GM12878 (cell line): Measurements from ENCODE around the gene ADAMTS2. TPM values are rescaled to one million over a fixed set of nuclear protein-coding genes. Genes with fewer than 3 reads are reported as not detected.

Source experiments
- ATAC-seq: fragments of 200-7000 bp; cut with Tn5 transposase; 3 replicates; pipeline ENCODE4 v1.9.1; 2020; ENCODE audit warnings: mild to moderate bottlenecking, moderate library complexity
- BruUV-seq: library from RNA; stranded (reverse); fragments of 400-500 nt; replicated peaks from 2 replicates; lab custom pipeline; 2021; lab: Mats Ljungman, UMichigan
- CTCF ChIA-PET: fragments of 300-600 bp; sonication (Branson Sonifier 250); formaldehyde crosslinking; extraction: SDS; loops from one replicate; lab custom pipeline; 2021; ENCODE audit warnings: inconsistent platforms; lab: Yijun Ruan, JAX
- POLR2A ChIA-PET: fragments of 350-600 bp; formaldehyde crosslinking; extraction: SDS; loops from one replicate; lab custom pipeline; 2021; ENCODE audit warnings: inconsistent platforms; lab: Charles Lee
- RAD21 ChIA-PET: fragments of 300-600 bp; sonication (Branson Sonifier 250); formaldehyde crosslinking; loops from one replicate; lab custom pipeline; 2023; ENCODE audit warnings: antibody characterized with exemption; ENCODE audit not compliant: unreplicated experiment; lab: Charles Lee
- SMC1A ChIA-PET: fragments of 300-600 bp; sonication (Branson Sonifier 250); formaldehyde crosslinking; loops from one replicate; lab custom pipeline; 2023; ENCODE audit not compliant: unreplicated experiment, uncharacterized antibody; lab: Charles Lee
- DNase-seq: peaks from one replicate; pipeline ENCODE4 v3.0.0-alpha.2; 2011; ENCODE audit warnings: low read depth, low spot score
- FAIRE-seq: peaks from 3 replicates; lab custom pipeline; 2011; peaks lifted over from hg19 to GRCh38; lab: Jason Lieb, UNC
- H2AFZ ChIP-seq: 2 replicates; pipeline ENCODE4 v1.6.0; 2011; ENCODE audit warnings: low read depth, low read length, control low read depth; ENCODE audit not compliant: control insufficient read depth
- H3K27ac ChIP-seq: 2 replicates; pipeline ENCODE4 v1.5.1; 2011; ENCODE audit warnings: control low read depth; ENCODE audit not compliant: control insufficient read depth, insufficient read depth
- H3K27me3 ChIP-seq, 2 experiments: replicated peaks in 1 of 2; 2 replicates each; pipeline versions ENCODE4 v1.6.0 to v1.6.1; 2011; ENCODE audit warnings: low read length in 1 of 2; ENCODE audit not compliant: control insufficient read depth in 2 of 2, insufficient read depth in 2 of 2
- H3K36me3 ChIP-seq, 2 experiments: 2 replicates each; pipeline ENCODE4 v1.5.1; 2011; ENCODE audit warnings: low read length in 1 of 2; ENCODE audit not compliant: control insufficient read depth in 2 of 2, insufficient read depth in 2 of 2
- H3K4me1 ChIP-seq: 2 replicates; pipeline ENCODE4 v1.6.1; 2011; ENCODE audit warnings: mild to moderate bottlenecking, low read length, moderate library complexity, mixed read lengths; ENCODE audit not compliant: control insufficient read depth, insufficient read depth
- H3K4me2 ChIP-seq: 2 replicates; pipeline ENCODE4 v1.6.0; 2011; ENCODE audit warnings: control low read depth; ENCODE audit not compliant: control insufficient read depth, insufficient read depth
- H3K4me3 ChIP-seq: fragments of 200-600 bp; sonication (generic); 2 replicates; pipeline ENCODE4 v1.5.1; 2016
- H3K79me2 ChIP-seq: 2 replicates; pipeline ENCODE4 v1.6.0; 2011; ENCODE audit warnings: low read length; ENCODE audit not compliant: control insufficient read depth, insufficient read depth
- H3K9ac ChIP-seq: 2 replicates; pipeline ENCODE4 v1.8.0; 2011; ENCODE audit warnings: low read length, control low read depth, mixed read lengths; ENCODE audit not compliant: control insufficient read depth, insufficient read depth
- H3K9me3 ChIP-seq: replicated peaks from 3 replicates; pipeline ENCODE4 v1.5.1; 2011; ENCODE audit warnings: mild to moderate bottlenecking, low read length; ENCODE audit not compliant: control insufficient read depth, insufficient read depth
- H4K20me1 ChIP-seq: 2 replicates; pipeline ENCODE4 v1.6.0; 2011; ENCODE audit not compliant: control insufficient read depth, insufficient read depth
- CBX3 ChIP-seq: fragments of 200-600 bp; sonication (generic); IDR thresholded peaks from 2 replicates; pipeline ENCODE4 v1.6.1; 2016; ENCODE audit warnings: low read depth, borderline replicate concordance
- CEBPZ ChIP-seq: fragments of 150-350 bp; IDR thresholded peaks from 2 replicates; pipeline ENCODE4 v1.6.1; 2016; ENCODE audit warnings: low read depth, low read length
- E2F4 ChIP-seq: IDR thresholded peaks from 2 replicates; pipeline ENCODE4 v1.6.1; 2012; ENCODE audit warnings: low read depth, low read length, improper control_type of control experiment
- FOXK2 ChIP-seq: fragments of 450-650 bp; IDR thresholded peaks from 2 replicates; pipeline ENCODE4 v1.6.1; 2017; ENCODE audit warnings: mild to moderate bottlenecking, moderate library complexity
- GABPA ChIP-seq: IDR thresholded peaks from 2 replicates; pipeline ENCODE4 v1.6.1; 2014; ENCODE audit warnings: antibody characterized with exemption, low read depth, mild to moderate bottlenecking, inconsistent platforms
- HDAC6 ChIP-seq: fragments of 200-600 bp; sonication (generic); IDR thresholded peaks from one replicate; pipeline ENCODE4 v1.8.0; 2017; ENCODE audit warnings: antibody characterized with exemption; ENCODE audit not compliant: unreplicated experiment
- IKZF2 ChIP-seq, 2 experiments: fragments of 450-650 bp; IDR thresholded peaks; 2 replicates each; pipeline ENCODE4 v1.6.1; 2017; ENCODE audit warnings: mild to moderate bottlenecking in 2 of 2, moderate library complexity in 2 of 2
- IRF3 ChIP-seq: fragments of 450-650 bp; IDR thresholded peaks from 2 replicates; pipeline ENCODE4 v1.6.1; 2014; ENCODE audit warnings: mild to moderate bottlenecking
- IRF4 ChIP-seq: IDR thresholded peaks from 2 replicates; pipeline ENCODE4 v1.6.1; 2011; ENCODE audit warnings: low read depth, low read length
- MLLT1 ChIP-seq: fragments of 450-650 bp; IDR thresholded peaks from 2 replicates; pipeline ENCODE4 v1.6.1; 2016; ENCODE audit warnings: mild to moderate bottlenecking
- NBN ChIP-seq: fragments of 450-650 bp; IDR thresholded peaks from 2 replicates; pipeline ENCODE4 v1.6.1; 2016
- NFYB ChIP-seq: IDR thresholded peaks from 2 replicates; pipeline ENCODE4 v1.6.1; 2011; ENCODE audit warnings: low read depth, mild to moderate bottlenecking, low read length, improper control_type of control experiment, moderate library complexity; ENCODE audit not compliant: insufficient read depth
- NRF1 ChIP-seq: conservative IDR thresholded peaks from 2 replicates; pipeline ENCODE4 v1.6.1; 2011; ENCODE audit warnings: mild to moderate bottlenecking, low read depth, low read length, improper control_type of control experiment
- SRF ChIP-seq, 2 experiments: IDR thresholded peaks; 2 replicates each; pipeline ENCODE4 v1.6.1; 2011; ENCODE audit warnings: low read depth in 2 of 2, low read length in 2 of 2, mild to moderate bottlenecking in 1 of 2, moderate library complexity in 1 of 2
- WGBS: methylation state at CpG from one replicate; pipeline ENCODE4 v1.1.6; 2016; ENCODE audit warnings: low lambda C conversion rate; ENCODE audit not compliant: insufficient replicate concordance, insufficient coverage; ENCODE audit errors: missing lambda C conversion rate; 5-methylcytosine and 5-hydroxymethylcytosine counted together
- in situ Hi-C: fragments of 300-500 bp; cut with MboI; formaldehyde crosslinking; loops from 9 replicates; pipeline ENCODE4 v1.14.3; 2018; ENCODE audit warnings: mixed read lengths
- intact Hi-C: fragments of 100-400 bp; cut with micrococcal nuclease; formaldehyde crosslinking; loops from one replicate; pipeline ENCODE4 v1.14.2; 2022; ENCODE audit not compliant: unreplicated experiment
- polyA plus RNA-seq, 11 experiments: library from polyadenylated mRNA; depleted of rRNA in 4 of 11; unstranded in 6 of 11; stranded (reverse) in 5 of 11; fragments of >200 nt; fragmentation: Nextera tagmentation in 4 of 11; fragmentation: Illumina TruSeq in 1 of 11; extraction: Ambion mirVana in 4 of 11; extraction: Trizol in 1 of 11; gene quantifications; 1 replicate in 1 of 11; 2 replicates in 10 of 11; pipeline versions ENCODE4 v1.2.1 to v1.2.3, GENCODE V29; 2011 to 2016; ENCODE audit warnings: inconsistent platforms in 2 of 11, missing spikeins in 2 of 11, low read depth in 1 of 11
- total RNA-seq, 4 experiments: library from RNA; depleted of rRNA in 3 of 4; stranded (reverse); fragments of >200 nt in 3 of 4; fragmentation: Illumina TruSeq in 1 of 4; extraction: Trizol in 1 of 4; gene quantifications; 2 replicates each; pipeline versions ENCODE4 v1.2.1 to v1.2.3, GENCODE V29; 2013 to 2021
- TF ChIP-seq, protein P1 (sequence below): fragments of 450-650 bp; IDR thresholded peaks from 2 replicates; pipeline ENCODE4 v1.6.1; 2017; ENCODE audit warnings: mild to moderate bottlenecking

Gene ADAMTS2
- total and polyA plus RNA-seq, 10 of the 15 experiments (the other 5 are each of a cell fraction or from before 2014, with no cell fraction given) = 0.03 to 0.05 TPM; not detected in 8

- ChIA-PET CTCF (no interaction called here), SMC1A (no interaction called here), POLR2A (no interaction called here), RAD21 (no interaction called here)
- no peak overlapping the region for H3K27ac ChIP-seq
- FAIRE-seq = no peak
- ATAC-seq = no peak
- no peak for DNase-seq
- H3K79me2 ChIP-seq = no peaks in the 10 kb centered on the region
- no peak overlapping the region for H2AFZ ChIP-seq
- H3K27me3 ChIP-seq = no peaks in the 10 kb centered on the region
- no peak overlapping the region for H3K4me3 ChIP-seq
- BruUV-seq = no TSS peak
- WGBS = 20% methylated on average over 13 of the region's 13 CpGs
- H3K9me3 ChIP-seq = no peaks in the 10 kb centered on the region; the same call in 2 of the 3 replicates
- no peaks in the 10 kb centered on the region for H4K20me1 ChIP-seq
- H3K9ac ChIP-seq = no peak overlapping the region
- H3K36me3 ChIP-seq = no peaks in the 10 kb centered on the region
- H3K4me2 ChIP-seq = no peak overlapping the region
- in situ Hi-C loops (no loop called here), intact Hi-C loops (no loop called here)
- H3K4me1 ChIP-seq = no peaks in the 10 kb centered on the region
- no peak for TF ChIP-seq NBN
- no peak for TF ChIP-seq NRF1
- TF ChIP-seq IRF4 = no peak
- TF ChIP-seq, protein P1, sequence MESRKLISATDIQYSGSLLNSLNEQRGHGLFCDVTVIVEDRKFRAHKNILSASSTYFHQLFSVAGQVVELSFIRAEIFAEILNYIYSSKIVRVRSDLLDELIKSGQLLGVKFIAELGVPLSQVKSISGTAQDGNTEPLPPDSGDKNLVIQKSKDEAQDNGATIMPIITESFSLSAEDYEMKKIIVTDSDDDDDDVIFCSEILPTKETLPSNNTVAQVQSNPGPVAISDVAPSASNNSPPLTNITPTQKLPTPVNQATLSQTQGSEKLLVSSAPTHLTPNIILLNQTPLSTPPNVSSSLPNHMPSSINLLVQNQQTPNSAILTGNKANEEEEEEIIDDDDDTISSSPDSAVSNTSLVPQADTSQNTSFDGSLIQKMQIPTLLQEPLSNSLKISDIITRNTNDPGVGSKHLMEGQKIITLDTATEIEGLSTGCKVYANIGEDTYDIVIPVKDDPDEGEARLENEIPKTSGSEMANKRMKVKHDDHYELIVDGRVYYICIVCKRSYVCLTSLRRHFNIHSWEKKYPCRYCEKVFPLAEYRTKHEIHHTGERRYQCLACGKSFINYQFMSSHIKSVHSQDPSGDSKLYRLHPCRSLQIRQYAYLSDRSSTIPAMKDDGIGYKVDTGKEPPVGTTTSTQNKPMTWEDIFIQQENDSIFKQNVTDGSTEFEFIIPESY = no peak
- TF ChIP-seq IKZF2 (IDR thresholded peaks at IDR 0.05) = no peak
- TF ChIP-seq MLLT1 = no peak
- TF ChIP-seq FOXK2 = no peak
- no peak for TF ChIP-seq NFYB
- TF ChIP-seq CEBPZ = no peak
- TF ChIP-seq IRF3 = no peak
- TF ChIP-seq HDAC6 = no peak
- TF ChIP-seq E2F4 = no peak
- TF ChIP-seq SRF (IDR thresholded peaks at IDR 0.05; ENCODE audit: low read depth in 2 of 2, low read length in 2 of 2) = no peak
- TF ChIP-seq CBX3 = no peak
- TF ChIP-seq GABPA = no peak
Measured at GRCh38 chr5:179308563-179309382, 36.5 kb downstream of the ADAMTS2 start.
